ENCODE measurements around the gene TEX36.
"Not testable (repeated sequence)": the region's sequence is repeated elsewhere in the genome, so short reads cannot be mapped to it uniquely, and the experiment has no call there.

TEX36 gene

DNA sequence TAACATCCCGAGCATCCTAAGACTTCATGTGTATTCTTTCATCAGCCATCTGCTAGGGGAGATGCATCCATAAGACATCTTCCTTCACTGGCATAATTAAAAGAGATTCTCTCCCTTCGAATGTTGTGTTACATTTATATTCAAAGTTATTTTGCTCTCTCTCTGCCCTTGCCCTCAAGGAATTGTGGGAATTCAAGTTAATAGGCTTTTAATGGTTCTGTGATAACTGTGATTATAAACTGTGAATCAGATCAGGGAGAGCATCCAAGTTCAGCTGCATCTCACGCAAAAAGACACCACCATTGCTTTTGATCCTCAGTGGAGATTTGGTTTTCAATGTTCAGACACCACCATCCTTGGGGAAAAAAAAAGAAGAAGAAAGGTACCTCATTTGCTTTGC lies 9.2 kb upstream of the TEX36 start:
- no peak for DNase-seq (ENCODE audit: low read depth)

DNA sequence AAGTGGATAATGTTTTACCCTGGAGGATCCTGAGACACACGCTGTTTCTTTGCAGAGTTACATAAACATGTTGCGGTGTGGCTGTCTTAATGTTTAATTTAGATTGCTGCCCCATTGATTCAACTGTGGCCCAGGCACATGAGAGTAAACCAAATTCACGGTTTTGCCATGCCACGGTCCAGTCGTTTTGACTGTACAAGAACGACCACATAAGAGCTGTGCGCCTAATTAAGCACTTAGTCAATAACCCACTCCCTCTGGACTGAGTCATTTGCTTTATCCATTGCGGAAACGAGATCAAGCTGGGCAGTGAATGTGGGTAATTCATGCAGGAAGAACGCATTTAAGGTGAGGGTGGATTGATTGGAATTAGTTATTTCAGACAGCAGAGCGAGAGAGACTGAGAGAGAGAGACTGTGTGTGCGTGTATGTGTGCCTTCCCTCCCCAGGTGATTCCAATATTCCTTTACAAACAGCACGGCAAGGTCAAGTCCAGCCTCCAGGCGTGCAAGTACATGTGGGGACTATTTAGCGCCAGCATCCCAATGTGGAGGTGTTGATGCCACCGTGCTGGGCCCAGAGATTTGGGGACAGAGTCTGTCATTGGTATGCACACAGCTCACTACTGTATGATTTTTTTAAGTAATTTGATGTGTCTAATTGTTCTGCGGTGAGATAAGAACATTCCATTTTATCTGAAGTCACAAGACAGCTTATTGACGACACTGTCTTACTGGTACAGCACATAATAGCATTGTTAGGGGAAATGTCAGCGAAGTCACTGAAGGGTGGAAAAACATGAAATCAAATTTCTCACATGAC lies 8.4 kb upstream of the TEX36 start:
- no peak for DNase-seq (ENCODE audit: low read depth)

GRCh38 chr10:125689955-125690569 lies 7.1 kb upstream of the TEX36 start:
- DNase-seq (ENCODE audit: low read depth) = no peak

DNA sequence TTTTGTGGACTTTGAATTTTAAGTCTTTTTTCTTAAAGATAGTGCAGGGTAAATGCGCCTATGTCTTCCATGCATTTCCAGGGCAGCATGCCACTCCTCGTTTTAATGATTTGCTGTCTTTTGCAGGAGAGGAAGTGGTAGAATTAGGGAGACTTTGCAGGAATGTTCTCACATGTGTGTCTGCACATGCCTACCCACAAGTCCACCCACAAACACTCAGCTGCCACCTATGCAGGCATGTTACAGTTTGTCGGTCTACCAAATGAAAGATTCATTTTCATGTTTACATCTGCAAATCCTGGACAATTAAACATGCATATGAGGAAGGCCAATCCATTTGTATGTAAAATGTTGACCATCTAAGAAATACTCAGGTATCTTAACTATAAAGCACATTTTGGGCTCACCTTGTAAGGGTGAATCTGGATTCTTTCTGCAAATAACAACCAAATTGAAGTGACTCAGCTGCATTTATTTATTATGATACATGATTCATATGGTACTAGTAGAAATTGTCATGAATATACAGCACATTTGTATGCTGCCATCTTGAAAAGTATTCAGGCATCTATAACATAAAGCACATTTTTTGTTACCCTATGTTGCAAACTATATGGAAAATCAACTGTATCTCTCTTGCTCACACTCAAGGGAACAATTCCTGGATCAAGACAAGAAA lies 4.7 kb upstream of the TEX36 start:
- no peak for DNase-seq (ENCODE audit: low read depth)

DNA sequence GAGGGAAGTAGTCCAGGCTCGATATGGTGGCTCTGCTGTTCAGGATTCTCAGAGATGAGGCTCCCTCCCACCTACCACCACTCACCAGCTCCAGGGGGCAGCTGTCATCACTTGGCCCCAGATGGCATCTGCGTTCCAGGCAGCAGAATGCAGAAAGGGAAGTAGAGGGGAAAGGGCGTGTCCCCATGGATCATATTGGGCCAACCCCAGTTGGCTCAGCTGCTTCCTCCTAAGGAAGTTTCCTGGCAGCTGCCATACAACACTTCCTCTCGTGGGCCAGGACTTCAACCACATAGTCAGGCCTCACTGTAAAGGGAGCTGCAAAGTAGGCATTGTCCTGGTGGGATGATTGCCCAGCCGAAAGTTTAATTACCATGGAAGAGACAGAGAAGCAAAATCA lies 1.6 kb upstream of the TEX36 start:
- no peak for DNase-seq (ENCODE audit: low read depth)

DNA sequence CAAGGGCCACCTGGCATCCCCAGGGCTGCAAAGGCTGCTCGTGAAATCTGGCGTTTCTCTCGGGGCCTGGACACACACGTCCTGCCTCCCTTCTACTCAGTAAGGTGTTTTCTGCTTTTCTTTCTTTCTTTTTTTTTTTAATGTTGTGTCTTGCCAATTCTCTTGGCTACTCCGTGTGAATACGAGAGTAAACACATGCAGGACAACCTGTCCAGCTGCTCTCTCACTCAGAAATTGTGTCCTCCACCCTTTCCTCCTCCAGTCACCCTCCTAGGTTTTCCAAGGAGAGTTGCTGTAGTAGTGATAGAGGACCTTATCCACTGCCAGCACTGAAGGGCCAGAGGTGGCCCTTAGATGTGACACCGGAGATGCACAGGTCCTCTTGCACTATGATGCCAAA lies 858 bp upstream of the TEX36 start:
- DNase-seq (ENCODE audit: low read depth) = no peak

DNA sequence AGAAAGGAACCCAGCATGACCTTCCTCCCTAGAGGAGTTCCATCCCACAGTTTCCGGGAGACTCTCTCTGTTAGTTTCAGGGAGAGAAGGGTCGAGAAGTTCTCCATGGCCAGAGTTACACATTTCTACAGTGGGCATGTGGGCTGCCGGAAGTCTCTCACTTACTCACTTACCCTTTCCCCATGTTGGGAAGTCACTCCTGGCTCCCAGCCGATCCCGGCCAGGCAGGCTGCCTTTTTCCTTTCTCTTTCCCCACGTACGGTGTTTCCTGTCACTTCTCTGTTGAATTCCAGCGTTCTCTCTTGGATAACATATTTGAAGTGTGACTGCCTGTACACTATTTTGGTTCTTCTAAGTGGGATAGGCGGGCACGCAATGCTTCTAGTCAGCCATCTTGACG lies 3.5 kb downstream of the TEX36 start:
- no peak for DNase-seq (ENCODE audit: low read depth)

DNA sequence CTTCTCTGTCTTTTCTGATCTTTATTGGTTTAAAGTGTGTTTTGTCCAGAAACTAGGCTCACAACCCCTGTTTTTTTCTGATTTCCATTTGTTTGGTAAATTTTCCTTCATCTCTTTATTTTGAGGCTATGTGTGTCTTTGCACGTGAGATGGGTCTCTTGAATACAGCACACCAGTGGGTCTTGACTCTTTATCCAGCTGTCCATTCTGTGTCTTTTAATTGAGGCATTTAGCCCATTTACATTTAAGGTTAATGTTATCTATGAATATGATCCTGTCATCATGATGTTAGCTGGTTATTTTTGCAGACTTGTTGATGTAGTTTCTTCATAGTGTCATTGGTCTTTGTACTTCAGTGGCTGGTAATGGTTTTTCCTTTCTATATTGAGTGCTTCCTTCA lies 10.1 kb downstream of the TEX36 start:
- DNase-seq (ENCODE audit: low read depth) = no peak

DNA sequence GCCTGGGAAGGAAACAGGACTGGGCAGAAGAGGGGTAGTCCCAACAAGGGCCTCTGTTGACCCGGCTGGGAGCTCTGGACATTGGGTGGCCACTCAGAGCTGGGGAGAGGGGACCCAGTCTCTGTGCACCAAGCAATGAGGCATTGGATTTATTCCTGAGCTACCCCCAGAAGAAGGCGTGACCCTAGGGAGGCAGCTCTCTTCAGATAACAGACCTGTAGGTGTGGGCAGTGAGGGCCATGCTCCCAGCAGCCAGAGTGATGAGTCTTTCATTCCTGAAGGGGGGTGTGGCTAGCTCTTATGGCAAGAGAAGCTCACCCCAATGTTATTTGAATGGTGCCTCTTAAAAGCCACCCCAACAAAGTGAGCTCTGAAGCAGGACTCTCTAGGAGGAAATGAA lies 20.4 kb downstream of the TEX36 start:
- DNase-seq (ENCODE audit: low read depth) = no peak

DNA sequence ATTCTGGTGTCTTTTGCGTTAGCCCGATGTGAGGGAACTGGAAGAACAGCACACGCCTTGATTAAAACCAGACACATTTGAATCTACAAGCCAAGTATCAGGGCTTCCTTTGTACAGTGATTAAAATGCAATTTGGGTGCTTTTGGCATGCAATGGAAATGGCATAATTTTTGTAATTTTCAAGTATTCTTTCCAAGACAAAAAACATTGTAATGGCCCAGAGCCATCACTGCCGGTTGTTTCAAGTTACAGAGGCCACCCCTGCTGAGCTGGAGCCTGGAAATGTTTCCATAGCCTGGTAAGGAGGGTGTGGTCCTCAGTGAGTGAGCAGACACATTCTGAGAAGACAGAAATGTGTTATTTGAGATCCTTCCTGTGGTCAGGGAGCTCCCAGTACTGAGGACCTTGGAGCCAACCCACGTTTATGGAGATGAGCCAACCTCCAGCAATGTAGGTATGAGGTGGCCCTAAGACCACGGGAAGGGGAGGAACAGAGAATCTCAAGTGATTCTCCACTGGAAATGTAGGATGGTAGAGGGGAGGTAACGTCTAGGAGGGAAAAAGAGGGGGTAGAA lies 20.9 kb downstream of the TEX36 start:
- peak; percentile 43 for DNase-seq (ENCODE audit: low read depth)

- no peak for DNase-seq (ENCODE audit: low read depth)
Measured at GRCh38 chr10:125661431-125661940, 21.5 kb downstream of the TEX36 start.

GRCh38 chr10:125659071-125659470 lies 23.9 kb downstream of the TEX36 start:
- no peak for DNase-seq (ENCODE audit: low read depth)

DNA sequence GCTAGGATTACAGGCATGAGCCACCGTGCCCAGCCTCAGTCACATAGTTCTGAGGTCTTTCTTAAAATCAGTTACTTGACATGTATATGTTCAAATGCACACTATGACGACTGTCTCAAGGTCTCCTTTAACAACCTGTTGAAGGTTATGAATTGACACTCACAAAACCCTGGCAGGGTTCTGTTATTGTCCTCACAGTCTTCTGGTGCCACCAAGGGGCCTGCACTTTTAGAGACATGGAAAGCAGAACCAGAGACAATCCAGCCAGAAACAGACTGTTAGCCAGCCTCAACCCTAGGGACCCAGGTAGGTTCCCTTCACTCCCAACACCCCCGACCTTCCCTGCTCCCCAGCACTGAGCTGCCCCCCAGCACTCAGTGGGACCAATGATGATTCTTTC lies 26.4 kb downstream of the TEX36 start:
- no peak for DNase-seq (ENCODE audit: low read depth)

DNA sequence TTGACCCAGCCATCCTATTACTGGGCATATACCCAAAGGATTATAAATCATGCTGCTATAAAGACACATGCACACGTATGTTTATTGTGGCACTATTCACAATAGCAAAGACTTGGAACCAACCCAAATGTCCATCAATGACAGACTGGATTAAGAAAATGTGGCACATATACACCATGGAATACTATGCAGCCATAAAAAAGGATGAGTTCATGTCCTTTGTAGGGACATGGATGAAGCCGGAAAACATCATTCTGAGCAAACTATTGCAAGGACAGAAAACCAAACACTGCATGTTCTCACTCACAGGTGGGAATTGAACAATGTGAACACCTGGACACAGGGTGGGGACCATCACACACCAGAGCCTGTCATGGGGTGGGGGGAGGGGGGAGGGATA lies 29.9 kb downstream of the TEX36 start:
- not testable (repeated sequence) for DNase-seq (ENCODE audit: low read depth)

DNA sequence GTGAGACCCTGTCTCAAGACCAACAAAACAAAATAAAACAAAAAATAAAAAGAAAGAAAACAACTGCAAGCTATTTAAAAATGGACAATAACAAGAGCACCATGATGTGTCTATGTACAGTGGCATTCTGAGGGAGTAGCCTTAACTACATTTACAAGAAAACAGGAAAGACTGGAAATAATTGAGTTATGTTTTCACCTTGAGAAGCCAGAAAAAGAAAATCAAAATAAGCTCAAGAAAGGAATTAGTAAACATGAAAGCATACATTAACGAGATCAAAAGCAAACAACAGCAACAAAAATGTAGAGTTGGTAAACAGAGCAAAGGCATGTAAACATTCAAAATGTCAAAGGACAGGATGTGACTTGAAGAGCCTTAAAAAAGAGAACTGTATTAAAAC lies 36.7 kb downstream of the TEX36 start:
- DNase-seq (ENCODE audit: low read depth) = no peak

- no peak for DNase-seq (ENCODE audit: low read depth)
Measured at GRCh38 chr10:125641398-125641797, 41.6 kb downstream of the TEX36 start.

DNA sequence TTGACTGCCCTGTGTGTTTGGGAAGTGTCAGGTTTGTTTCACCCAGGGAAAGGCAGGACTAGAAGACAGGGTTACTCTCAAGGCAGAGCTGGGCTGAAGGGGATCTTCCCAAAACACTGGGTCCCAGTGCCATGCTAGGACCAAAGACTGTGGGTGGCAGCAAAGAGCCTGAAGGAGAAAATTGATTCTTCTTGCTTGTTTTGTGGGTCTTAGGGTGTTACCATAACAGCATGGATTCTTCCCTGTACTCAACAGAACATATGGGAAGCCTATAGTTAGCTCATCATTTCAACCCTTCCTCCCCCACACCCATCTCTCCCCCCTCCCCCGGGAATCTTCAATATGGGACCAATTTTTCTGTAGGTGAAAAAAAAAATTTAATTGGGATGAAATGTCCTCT lies 42.3 kb downstream of the TEX36 start:
- DNase-seq (ENCODE audit: low read depth) = no peak

- DNase-seq (ENCODE audit: low read depth) = no peak
Measured at GRCh38 chr10:125639846-125640245, 43.1 kb downstream of the TEX36 start.

DNA sequence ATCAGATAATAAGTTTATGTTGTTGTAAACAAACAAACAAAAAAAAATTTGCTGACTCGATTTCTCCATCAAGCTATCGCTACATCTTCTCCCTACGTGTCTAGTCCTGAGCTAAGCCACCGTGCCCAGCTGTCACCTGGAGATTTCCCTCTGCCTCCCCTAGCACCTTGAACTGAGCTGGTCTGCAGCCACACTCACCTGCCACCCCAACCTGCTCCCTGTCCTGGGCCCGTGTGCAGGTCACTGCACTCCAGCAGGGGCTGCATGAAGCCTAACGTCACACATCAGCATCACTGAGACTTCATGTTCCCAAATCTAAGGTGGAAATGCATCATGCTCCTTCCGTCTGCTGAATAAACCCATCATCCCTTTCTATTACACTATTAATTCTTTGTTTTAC lies 44.4 kb downstream of the TEX36 start:
- DNase-seq (ENCODE audit: low read depth) = no peak

- no peak for DNase-seq (ENCODE audit: low read depth)
Measured at GRCh38 chr10:125637496-125637895, 45.5 kb downstream of the TEX36 start.

- DNase-seq (ENCODE audit: low read depth) = no peak
Measured at GRCh38 chr10:125634606-125635005, 48.4 kb downstream of the TEX36 start.

DNA sequence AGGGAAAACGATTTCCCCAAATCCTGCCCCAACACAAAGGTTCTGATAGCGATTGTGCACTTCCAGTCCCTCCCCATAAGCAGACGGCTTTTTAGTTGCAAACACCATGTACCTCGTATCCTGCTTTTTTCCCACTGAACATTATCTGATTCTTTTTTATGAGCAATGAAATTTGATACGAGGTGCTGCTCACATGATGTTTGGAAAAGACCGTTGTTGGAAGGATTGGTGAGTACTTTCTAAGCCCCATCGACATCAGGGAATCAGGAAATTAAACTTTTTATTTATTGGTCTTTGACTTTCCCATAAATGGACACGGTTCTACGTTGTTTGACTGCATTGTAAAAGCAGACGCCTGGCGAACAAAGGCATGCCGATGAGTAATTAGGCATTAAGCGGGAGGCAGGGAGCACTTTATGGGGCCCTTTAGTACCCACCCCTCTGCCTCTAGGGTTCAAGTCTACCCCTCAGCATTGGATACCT lies 49.4 kb downstream of the TEX36 start:
- no peak for DNase-seq (ENCODE audit: low read depth)

GRCh38 chr10:125631806-125632205 lies 51.2 kb downstream of the TEX36 start:
- no peak for DNase-seq (ENCODE audit: low read depth)
